Astrocyte (in vitro differentiated cells and primary cell): ENCODE data around the gene ANKDD1B.

ENCODE experiments used
- EZH2 ChIP-seq: IDR thresholded peaks from 2 replicates; pipeline ENCODE4 v1.6.1; 2012; ENCODE audit warnings: mild to moderate bottlenecking, low read length, inconsistent platforms; ENCODE audit not compliant: insufficient read depth
- TF ChIP-seq, protein P1 (sequence below): IDR thresholded peaks from 2 replicates; pipeline ENCODE4 v1.5.1; 2011; ENCODE audit warnings: low read depth, mild to moderate bottlenecking, inconsistent platforms, low read length, moderate library complexity; ENCODE audit not compliant: insufficient read depth

DNA sequence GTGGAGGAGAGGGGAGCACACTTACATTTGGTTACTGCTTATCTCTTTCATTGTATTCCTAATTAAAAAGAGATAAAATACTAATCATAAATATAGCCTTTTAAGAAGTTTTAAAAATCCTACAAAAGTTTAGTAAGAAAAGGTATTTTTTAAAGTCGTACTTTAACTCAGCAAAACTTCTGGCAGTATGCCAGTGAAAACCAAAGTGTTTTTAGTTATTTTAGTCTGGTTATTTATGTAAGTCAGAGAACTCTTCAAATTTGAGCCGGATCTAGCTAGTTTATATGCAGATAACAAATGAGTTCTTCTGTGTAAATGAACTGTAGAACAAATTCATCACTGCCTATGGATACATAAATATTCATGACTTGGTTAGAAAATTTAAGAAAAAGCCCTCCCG is 36.5 kb upstream of the ANKDD1B start:
- TF ChIP-seq, protein P1, sequence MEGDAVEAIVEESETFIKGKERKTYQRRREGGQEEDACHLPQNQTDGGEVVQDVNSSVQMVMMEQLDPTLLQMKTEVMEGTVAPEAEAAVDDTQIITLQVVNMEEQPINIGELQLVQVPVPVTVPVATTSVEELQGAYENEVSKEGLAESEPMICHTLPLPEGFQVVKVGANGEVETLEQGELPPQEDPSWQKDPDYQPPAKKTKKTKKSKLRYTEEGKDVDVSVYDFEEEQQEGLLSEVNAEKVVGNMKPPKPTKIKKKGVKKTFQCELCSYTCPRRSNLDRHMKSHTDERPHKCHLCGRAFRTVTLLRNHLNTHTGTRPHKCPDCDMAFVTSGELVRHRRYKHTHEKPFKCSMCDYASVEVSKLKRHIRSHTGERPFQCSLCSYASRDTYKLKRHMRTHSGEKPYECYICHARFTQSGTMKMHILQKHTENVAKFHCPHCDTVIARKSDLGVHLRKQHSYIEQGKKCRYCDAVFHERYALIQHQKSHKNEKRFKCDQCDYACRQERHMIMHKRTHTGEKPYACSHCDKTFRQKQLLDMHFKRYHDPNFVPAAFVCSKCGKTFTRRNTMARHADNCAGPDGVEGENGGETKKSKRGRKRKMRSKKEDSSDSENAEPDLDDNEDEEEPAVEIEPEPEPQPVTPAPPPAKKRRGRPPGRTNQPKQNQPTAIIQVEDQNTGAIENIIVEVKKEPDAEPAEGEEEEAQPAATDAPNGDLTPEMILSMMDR, result no peak
- no peak for TF ChIP-seq EZH2
